GM12878 (cell line): ENCODE measurements around the gene SEMA5B. TPM values are rescaled to one million over a fixed set of nuclear protein-coding genes. Genes with fewer than 3 reads are reported as not detected.

Experiments used
- ATAC-seq: fragments of 200-7000 bp; cut with Tn5 transposase; 3 replicates; pipeline ENCODE4 v1.9.1; 2020; ENCODE audit warnings: mild to moderate bottlenecking, moderate library complexity
- BruUV-seq: library from RNA; stranded (reverse); fragments of 400-500 nt; replicated peaks from 2 replicates; lab custom pipeline; 2021; lab: Mats Ljungman, UMichigan
- CTCF ChIA-PET: fragments of 300-600 bp; sonication (Branson Sonifier 250); formaldehyde crosslinking; extraction: SDS; loops from one replicate; lab custom pipeline; 2021; ENCODE audit warnings: inconsistent platforms; lab: Yijun Ruan, JAX
- POLR2A ChIA-PET: fragments of 350-600 bp; formaldehyde crosslinking; extraction: SDS; loops from one replicate; lab custom pipeline; 2021; ENCODE audit warnings: inconsistent platforms; lab: Charles Lee
- RAD21 ChIA-PET: fragments of 300-600 bp; sonication (Branson Sonifier 250); formaldehyde crosslinking; loops from one replicate; lab custom pipeline; 2023; ENCODE audit warnings: antibody characterized with exemption; ENCODE audit not compliant: unreplicated experiment; lab: Charles Lee
- SMC1A ChIA-PET: fragments of 300-600 bp; sonication (Branson Sonifier 250); formaldehyde crosslinking; loops from one replicate; lab custom pipeline; 2023; ENCODE audit not compliant: unreplicated experiment, uncharacterized antibody; lab: Charles Lee
- DNase-seq: peaks from one replicate; pipeline ENCODE4 v3.0.0-alpha.2; 2011; ENCODE audit warnings: low read depth, low spot score
- FAIRE-seq: peaks from 3 replicates; lab custom pipeline; 2011; peaks lifted over from hg19 to GRCh38; lab: Jason Lieb, UNC
- H2AFZ ChIP-seq: 2 replicates; pipeline ENCODE4 v1.6.0; 2011; ENCODE audit warnings: low read depth, low read length, control low read depth; ENCODE audit not compliant: control insufficient read depth
- H3K27ac ChIP-seq: 2 replicates; pipeline ENCODE4 v1.5.1; 2011; ENCODE audit warnings: control low read depth; ENCODE audit not compliant: control insufficient read depth, insufficient read depth
- H3K27me3 ChIP-seq, 2 experiments: replicated peaks in 1 of 2; 2 replicates each; pipeline versions ENCODE4 v1.6.0 to v1.6.1; 2011; ENCODE audit warnings: low read length in 1 of 2; ENCODE audit not compliant: control insufficient read depth in 2 of 2, insufficient read depth in 2 of 2
- H3K36me3 ChIP-seq, 2 experiments: 2 replicates each; pipeline ENCODE4 v1.5.1; 2011; ENCODE audit warnings: low read length in 1 of 2; ENCODE audit not compliant: control insufficient read depth in 2 of 2, insufficient read depth in 2 of 2
- H3K4me1 ChIP-seq: 2 replicates; pipeline ENCODE4 v1.6.1; 2011; ENCODE audit warnings: mild to moderate bottlenecking, low read length, moderate library complexity, mixed read lengths; ENCODE audit not compliant: control insufficient read depth, insufficient read depth
- H3K4me2 ChIP-seq: 2 replicates; pipeline ENCODE4 v1.6.0; 2011; ENCODE audit warnings: control low read depth; ENCODE audit not compliant: control insufficient read depth, insufficient read depth
- H3K4me3 ChIP-seq: fragments of 200-600 bp; sonication (generic); 2 replicates; pipeline ENCODE4 v1.5.1; 2016
- H3K79me2 ChIP-seq: 2 replicates; pipeline ENCODE4 v1.6.0; 2011; ENCODE audit warnings: low read length; ENCODE audit not compliant: control insufficient read depth, insufficient read depth
- H3K9ac ChIP-seq: 2 replicates; pipeline ENCODE4 v1.8.0; 2011; ENCODE audit warnings: low read length, control low read depth, mixed read lengths; ENCODE audit not compliant: control insufficient read depth, insufficient read depth
- H3K9me3 ChIP-seq: replicated peaks from 3 replicates; pipeline ENCODE4 v1.5.1; 2011; ENCODE audit warnings: mild to moderate bottlenecking, low read length; ENCODE audit not compliant: control insufficient read depth, insufficient read depth
- H4K20me1 ChIP-seq: 2 replicates; pipeline ENCODE4 v1.6.0; 2011; ENCODE audit not compliant: control insufficient read depth, insufficient read depth
- BHLHE40 ChIP-seq, 2 experiments: fragments of 450-650 bp in 1 of 2; IDR thresholded peaks; 2 replicates each; pipeline ENCODE4 v1.6.1; 2011 to 2017; ENCODE audit warnings: low read depth in 2 of 2, borderline replicate concordance in 1 of 2, improper control_type of control experiment in 1 of 2, low read length in 1 of 2, mild to moderate bottlenecking in 1 of 2
- ZNF687 ChIP-seq: fragments of 450-650 bp; IDR thresholded peaks from 2 replicates; pipeline ENCODE4 v1.6.1; 2017; ENCODE audit warnings: mild to moderate bottlenecking, moderate library complexity
- WGBS: methylation state at CpG from one replicate; pipeline ENCODE4 v1.1.6; 2016; ENCODE audit warnings: low lambda C conversion rate; ENCODE audit not compliant: insufficient replicate concordance, insufficient coverage; ENCODE audit errors: missing lambda C conversion rate; 5-methylcytosine and 5-hydroxymethylcytosine counted together
- in situ Hi-C: fragments of 300-500 bp; cut with MboI; formaldehyde crosslinking; loops from 9 replicates; pipeline ENCODE4 v1.14.3; 2018; ENCODE audit warnings: mixed read lengths
- intact Hi-C: fragments of 100-400 bp; cut with micrococcal nuclease; formaldehyde crosslinking; loops from one replicate; pipeline ENCODE4 v1.14.2; 2022; ENCODE audit not compliant: unreplicated experiment
- polyA plus RNA-seq, 11 experiments: library from polyadenylated mRNA; depleted of rRNA in 4 of 11; unstranded in 6 of 11; stranded (reverse) in 5 of 11; fragments of >200 nt; fragmentation: Nextera tagmentation in 4 of 11; fragmentation: Illumina TruSeq in 1 of 11; extraction: Ambion mirVana in 4 of 11; extraction: Trizol in 1 of 11; gene quantifications; 1 replicate in 1 of 11; 2 replicates in 10 of 11; pipeline versions ENCODE4 v1.2.1 to v1.2.3, GENCODE V29; 2011 to 2016; ENCODE audit warnings: inconsistent platforms in 2 of 11, missing spikeins in 2 of 11, low read depth in 1 of 11
- total RNA-seq, 4 experiments: library from RNA; depleted of rRNA in 3 of 4; stranded (reverse); fragments of >200 nt in 3 of 4; fragmentation: Illumina TruSeq in 1 of 4; extraction: Trizol in 1 of 4; gene quantifications; 2 replicates each; pipeline versions ENCODE4 v1.2.1 to v1.2.3, GENCODE V29; 2013 to 2021
- TF ChIP-seq, protein P1 (sequence below), 3 experiments: IDR thresholded peaks in 2 of 3; conservative IDR thresholded peaks in 1 of 3; 2 replicates each; pipeline ENCODE4 v1.5.1; 2011; ENCODE audit warnings: low read depth in 3 of 3, low read length in 3 of 3, mild to moderate bottlenecking in 3 of 3, control low read depth in 2 of 3, moderate library complexity in 2 of 3, inconsistent platforms in 1 of 3, mixed read lengths in 1 of 3; ENCODE audit not compliant: control insufficient read depth in 2 of 3, insufficient read depth in 1 of 3; ENCODE audit errors: extremely low read depth in 1 of 3

Gene SEMA5B
- total and polyA plus RNA-seq, 10 of the 15 experiments (the other 5 are each of a cell fraction or from before 2014, with no cell fraction given): 0.05 TPM; not detected in 9

- in situ Hi-C loops (no loop called here), intact Hi-C loops (no loop called here)
- no peak for DNase-seq
- no peaks in the 10 kb centered on the region for H3K36me3 ChIP-seq
- H3K4me3 ChIP-seq: no peak overlapping the region
- peak; percentile 64 for ATAC-seq
- BruUV-seq: no TSS peak
- WGBS: 24% methylated on average over 62 of the region's 68 CpGs
- no peaks in the 10 kb centered on the region; the same call in 1 of the 2 replicates for H3K4me1 ChIP-seq
- RAD21 ChIA-PET: no interaction called here
- peaks cover 5 to 6% of the 10 kb centered on the region in 2 experiments; a peak in 3 of 4 replicates for H3K27me3 ChIP-seq
- CTCF ChIA-PET: no interaction called here
- POLR2A ChIA-PET: no interaction called here
- H3K4me2 ChIP-seq: peak overlapping the region; percentile 62; the same call in 1 of the 2 replicates
- no peak overlapping the region for H3K27ac ChIP-seq
- no peaks in the 10 kb centered on the region for H3K9me3 ChIP-seq
- no peaks in the 10 kb centered on the region for H3K79me2 ChIP-seq
- SMC1A ChIA-PET: no interaction called here
- no peak overlapping the region for H3K9ac ChIP-seq
- H2AFZ ChIP-seq: no peak overlapping the region
- no peaks in the 10 kb centered on the region for H4K20me1 ChIP-seq
- TF ChIP-seq, protein P1, sequence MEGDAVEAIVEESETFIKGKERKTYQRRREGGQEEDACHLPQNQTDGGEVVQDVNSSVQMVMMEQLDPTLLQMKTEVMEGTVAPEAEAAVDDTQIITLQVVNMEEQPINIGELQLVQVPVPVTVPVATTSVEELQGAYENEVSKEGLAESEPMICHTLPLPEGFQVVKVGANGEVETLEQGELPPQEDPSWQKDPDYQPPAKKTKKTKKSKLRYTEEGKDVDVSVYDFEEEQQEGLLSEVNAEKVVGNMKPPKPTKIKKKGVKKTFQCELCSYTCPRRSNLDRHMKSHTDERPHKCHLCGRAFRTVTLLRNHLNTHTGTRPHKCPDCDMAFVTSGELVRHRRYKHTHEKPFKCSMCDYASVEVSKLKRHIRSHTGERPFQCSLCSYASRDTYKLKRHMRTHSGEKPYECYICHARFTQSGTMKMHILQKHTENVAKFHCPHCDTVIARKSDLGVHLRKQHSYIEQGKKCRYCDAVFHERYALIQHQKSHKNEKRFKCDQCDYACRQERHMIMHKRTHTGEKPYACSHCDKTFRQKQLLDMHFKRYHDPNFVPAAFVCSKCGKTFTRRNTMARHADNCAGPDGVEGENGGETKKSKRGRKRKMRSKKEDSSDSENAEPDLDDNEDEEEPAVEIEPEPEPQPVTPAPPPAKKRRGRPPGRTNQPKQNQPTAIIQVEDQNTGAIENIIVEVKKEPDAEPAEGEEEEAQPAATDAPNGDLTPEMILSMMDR (IDR thresholded peaks at IDR 0.05 in 2 of 3, conservative IDR thresholded peaks at IDR 0.05 in 1 of 3; ENCODE audit: control insufficient read depth in 2 of 3, extremely low read depth in 1 of 3, insufficient read depth in 1 of 3, low read depth in 3 of 3, low read length in 3 of 3): 0 out of 6 replicates have a peak, but pooled peaks of 1 of the 3 experiments have one; percentile 16
- TF ChIP-seq BHLHE40 (IDR thresholded peaks at IDR 0.05; ENCODE audit: borderline replicate concordance in 1 of 2, low read depth in 2 of 2, low read length in 1 of 2) (0 out of 4 replicates have a peak, but pooled peaks of 1 of the 2 experiments have one; percentile 19), ZNF687 (no peak)
- no peak for FAIRE-seq
Measured at GRCh38 chr3:122921791-122922651, 105.5 kb downstream of the SEMA5B start.
